MCF 10A (cell line): Measurements from ENCODE around the gene DEF6. TPM values are rescaled to one million over a fixed set of nuclear protein-coding genes. Genes with fewer than 3 reads are reported as not detected.

Experiments
- Bru-seq: library from RNA; stranded (reverse); fragments of 400-500 nt; gene quantifications from one replicate; lab custom pipeline; 2021; lab: Mats Ljungman, UMichigan
- BruChase-seq, 2 experiments: library from RNA; stranded (reverse); fragments of 400-500 nt; gene quantifications; one replicate each; lab custom pipeline; 2021; lab: Mats Ljungman, UMichigan
- BruUV-seq: library from RNA; stranded (reverse); fragments of 400-500 nt; replicated peaks from 2 replicates; lab custom pipeline; 2021; lab: Mats Ljungman, UMichigan
- CTCF ChIA-PET: fragments of 300-600 bp; sonication (Branson Sonifier 250); formaldehyde crosslinking; extraction: SDS; loops from one replicate; lab custom pipeline; 2021; ENCODE audit warnings: antibody characterized with exemption, inconsistent platforms; lab: Yijun Ruan, JAX
- POLR2A ChIA-PET: fragments of 300-600, 350-650 bp; sonication (Branson Sonifier 250); formaldehyde crosslinking; extraction: SDS; loops from one replicate; lab custom pipeline; 2020; ENCODE audit warnings: antibody characterized with exemption, inconsistent platforms; lab: Yijun Ruan, JAX
- DNase-seq: peaks from one replicate; pipeline ENCODE4 v3.0.0-alpha.2; 2018; ENCODE audit not compliant: unreplicated experiment
- H3K27ac Mint-ChIP-seq: one replicate; pipeline ENCODE4 v1.8.0; 2022; ENCODE audit warnings: mild to moderate bottlenecking, low read depth, mixed read lengths; ENCODE audit not compliant: unreplicated experiment
- H3K27me3 Mint-ChIP-seq: one replicate; pipeline ENCODE4 v1.8.0; 2022; ENCODE audit warnings: mixed read lengths; ENCODE audit not compliant: insufficient read depth, unreplicated experiment
- H3K36me3 Mint-ChIP-seq: one replicate; pipeline ENCODE4 v1.8.0; 2022; ENCODE audit warnings: mild to moderate bottlenecking, moderate library complexity, mixed read lengths; ENCODE audit not compliant: insufficient read depth, unreplicated experiment
- H3K4me1 Mint-ChIP-seq: one replicate; pipeline ENCODE4 v1.8.0; 2022; ENCODE audit warnings: mixed read lengths; ENCODE audit not compliant: insufficient read depth, unreplicated experiment
- H3K4me3 Mint-ChIP-seq: one replicate; pipeline ENCODE4 v1.8.0; 2022; ENCODE audit warnings: mild to moderate bottlenecking, moderate library complexity, mixed read lengths; ENCODE audit not compliant: unreplicated experiment
- H3K9me3 Mint-ChIP-seq: one replicate; pipeline ENCODE4 v1.8.0; 2022; ENCODE audit warnings: mixed read lengths; ENCODE audit not compliant: unreplicated experiment
- CTCF ChIP-seq: fragments of 200-600 bp; IDR thresholded peaks from one replicate; pipeline ENCODE4 v1.8.0; 2022; ENCODE audit warnings: antibody characterized with exemption, mild to moderate bottlenecking; ENCODE audit not compliant: unreplicated experiment
- intact Hi-C: fragments of 100-400 bp; cut with micrococcal nuclease; formaldehyde crosslinking; loops from 2 replicates; pipeline ENCODE4 v1.14.1; 2022
- long read RNA-seq: library from polyadenylated mRNA; stranded (forward); transcript quantifications from one replicate; pipeline ENCODE4 v2.0.0, GENCODE V29; 2022
- total RNA-seq: library from RNA; stranded (reverse); gene quantifications from 2 replicates; pipeline ENCODE4 v1.2.3, GENCODE V29; 2022

Gene DEF6
- total RNA-seq (17.8 and 23.1 TPM in 2 replicates), Bru-seq, nascent RNA (percentile 51 among the genes with signal in this experiment), BruChase-seq, experiment 1, labeled RNA remaining after a 6-hour chase (percentile 53 among the genes with signal in this experiment), BruChase-seq, experiment 2, labeled RNA remaining after a 2-hour chase (percentile 59 among the genes with signal in this experiment)
- long read RNA-seq, transcript DEF6-201 (11 exons, 2,262 nt), result major isoform, 44 of 51 reads
- long read RNA-seq, partial matches to known transcripts, result 4 of 51 reads
- long read RNA-seq, other reads (novel, unspliced or antisense), result 3 of 51 reads

GRCh38 chr6:35297601-35298481 is at the start of gene DEF6:
TSS of gene DEF6 (plus strand) at chr6:35297818. CDS start at chr6:35297857, 39 bp downstream.
- POLR2A ChIA-PET, result interaction anchor here (0.7 to 3.8 kb wide), 11 partner anchors 14 to 175 kb away, joined by 3 to 31 read pairs (median 3); partner anchors contain the start of genes FANCE, PPARD and RPL10A
- H3K27ac Mint-ChIP-seq, result peak within 1 kb of the TSS; percentile 23
- no peaks in the 10 kb centered on the region for H3K27me3 Mint-ChIP-seq

GRCh38 chr6:35248300-35248699 is 49.3 kb upstream of the DEF6 start:
- intact Hi-C loops, result no loop called here
- H3K36me3 Mint-ChIP-seq, result peaks cover 7% of the 10 kb centered on the region
- BruUV-seq, result no TSS peak
- H3K27me3 Mint-ChIP-seq, result no peaks in the 10 kb centered on the region
- H3K4me1 Mint-ChIP-seq, result peaks cover 5% of the 10 kb centered on the region
- H3K4me3 Mint-ChIP-seq, result no peak overlapping the region
- no peak for DNase-seq
- no peak overlapping the region for H3K27ac Mint-ChIP-seq
- CTCF ChIA-PET, result interaction anchor here (3.2 kb wide), 1 partner anchor 7 kb away, joined by 22 read pairs; no protein-coding TSS in a partner anchor
- POLR2A ChIA-PET, result interaction anchor here (0.6 to 1.0 kb wide), 2 partner anchors 11 to 380 kb away, joined by 3 to 4 read pairs; partner anchors contain the start of gene ZNF76
- H3K9me3 Mint-ChIP-seq, result no peaks in the 10 kb centered on the region
- no peak for TF ChIP-seq CTCF

More at GRCh38 chr6:35297601-35298481, at the start of gene DEF6:
- intact Hi-C loops, result loop anchor here (1.0 to 10.0 kb wide), 6 partner anchors 29 to 439 kb away; partner anchors contain the start of genes ARMC12, PPARD and RPL10A
- BruUV-seq, result TSS peak; percentile 19
- DNase-seq, result peak; percentile 91
- Mint-ChIP-seq H3K4me3 (peak within 1 kb of the TSS; percentile 69), H3K9me3 (no peaks in the 10 kb centered on the region), H3K4me1 (peaks cover 14% of the 10 kb centered on the region), H3K36me3 (no peaks in the 10 kb centered on the region)
- TF ChIP-seq CTCF, result peak; percentile 85
- CTCF ChIA-PET, result interaction anchor here (0.6 to 4.0 kb wide), 22 partner anchors 9 to 693 kb away, joined by 3 to 40 read pairs (median 5); partner anchors contain the start of genes ARMC12, PPARD and RPL10A

GRCh38 chr6:35248965-35249364 is 48.7 kb upstream of the DEF6 start:
- Mint-ChIP-seq H3K4me1 (peaks cover 9% of the 10 kb centered on the region), H3K4me3 (no peak overlapping the region), H3K27ac (no peak overlapping the region), H3K9me3 (no peaks in the 10 kb centered on the region), H3K36me3 (peaks cover 7% of the 10 kb centered on the region), H3K27me3 (no peaks in the 10 kb centered on the region)
- intact Hi-C loops, result no loop called here
- no peak for DNase-seq
- BruUV-seq, result no TSS peak
- ChIA-PET POLR2A (interaction anchor here (0.6 to 1.0 kb wide), 2 partner anchors 10 to 381 kb away, joined by 3 to 4 read pairs; partner anchors contain the start of gene ZNF76), CTCF (interaction anchor here (0.7 to 3.2 kb wide), 2 partner anchors 8 to 103 kb away, joined by 3 to 22 read pairs; no protein-coding TSS in a partner anchor)
- TF ChIP-seq CTCF, result no peak
